ENCODE data around the gene TMEM269.
A peak's percentile ranks its signal among the peaks of the same experiment; 100 is the strongest.
"Not testable (repeated sequence)": the region's sequence is repeated elsewhere in the genome, so short reads cannot be mapped to it uniquely, and the experiment has no call there.

Gene TMEM269

DNA sequence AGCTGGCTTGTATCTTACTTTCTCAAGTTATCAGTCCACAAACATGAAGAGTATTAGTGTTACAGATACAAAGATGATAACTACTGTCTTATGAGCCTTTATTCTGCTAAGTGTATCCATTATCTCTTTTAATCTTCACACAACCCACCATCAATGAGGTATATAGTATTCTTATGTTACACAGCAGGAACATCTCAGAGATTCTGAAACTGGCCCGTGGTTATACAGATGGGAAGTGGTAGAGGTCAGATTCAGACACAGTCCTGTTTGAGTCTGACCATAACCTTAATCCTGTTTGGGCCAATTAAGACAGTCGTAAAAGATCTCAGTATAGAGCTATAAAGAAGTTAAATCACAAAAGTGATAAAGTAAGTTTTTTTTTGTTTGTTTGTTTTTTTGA is 5.1 kb upstream of the TMEM269 start:
- no peak for DNase-seq

DNA sequence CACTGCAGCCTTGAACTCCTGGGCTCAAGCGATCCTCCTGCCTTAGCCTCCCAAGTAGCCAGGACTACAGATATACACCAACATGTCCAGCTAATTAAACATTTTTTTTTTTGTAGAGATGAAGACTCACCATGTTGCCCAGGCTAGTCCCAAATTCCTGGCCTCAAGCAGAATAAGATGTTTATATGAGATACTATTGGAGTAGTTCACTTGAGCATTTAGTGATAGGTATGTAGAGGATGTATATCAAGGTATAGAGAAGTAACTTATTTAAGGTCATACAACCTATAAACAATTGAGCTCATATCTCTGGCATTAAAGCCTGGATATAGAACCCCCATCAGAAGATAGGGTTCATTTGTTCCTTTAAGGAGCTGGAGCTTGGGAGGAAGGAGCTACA is 4.6 kb upstream of the TMEM269 start:
- no peak for DNase-seq

DNA sequence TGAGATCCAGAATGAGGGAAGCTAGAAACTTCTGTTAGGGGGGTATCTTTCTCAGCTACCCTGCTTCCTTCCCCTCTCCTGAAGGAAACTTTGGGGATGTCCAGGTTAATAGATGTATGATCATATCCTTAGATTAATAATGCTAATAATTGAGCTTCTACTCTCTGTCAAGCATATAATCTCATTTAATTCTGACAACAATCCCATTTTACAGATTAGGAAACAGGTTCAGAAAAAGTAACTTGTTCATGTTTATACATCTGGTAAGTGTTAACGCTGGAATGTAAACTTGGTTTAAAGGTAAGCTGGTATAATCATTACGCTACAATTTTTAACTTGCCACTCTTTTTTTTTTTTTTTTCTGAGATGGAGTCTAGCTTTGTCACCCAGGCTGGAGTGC is 1.7 kb upstream of the TMEM269 start:
- no peak for DNase-seq

DNA sequence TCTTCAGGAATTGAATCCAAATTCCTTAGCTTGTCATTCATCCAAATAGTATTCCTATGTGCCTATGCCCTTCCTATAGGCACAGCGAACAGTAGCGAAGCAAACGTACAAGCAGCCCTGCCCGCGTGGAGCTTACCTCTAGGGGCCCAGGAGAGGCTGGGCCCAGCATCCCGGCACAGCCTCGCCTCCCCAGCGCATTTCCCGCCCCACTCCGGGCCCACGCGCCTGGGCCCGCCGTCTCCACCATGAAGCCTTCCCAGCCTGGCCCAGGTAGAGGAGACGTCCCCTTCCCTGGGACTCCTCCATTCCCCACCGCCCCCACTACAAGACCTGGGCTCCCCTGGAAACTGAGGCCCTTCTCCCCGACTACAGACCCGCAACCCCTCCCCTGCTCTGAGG is 245 bp upstream of the TMEM269 start:
- no peak for DNase-seq

DNA sequence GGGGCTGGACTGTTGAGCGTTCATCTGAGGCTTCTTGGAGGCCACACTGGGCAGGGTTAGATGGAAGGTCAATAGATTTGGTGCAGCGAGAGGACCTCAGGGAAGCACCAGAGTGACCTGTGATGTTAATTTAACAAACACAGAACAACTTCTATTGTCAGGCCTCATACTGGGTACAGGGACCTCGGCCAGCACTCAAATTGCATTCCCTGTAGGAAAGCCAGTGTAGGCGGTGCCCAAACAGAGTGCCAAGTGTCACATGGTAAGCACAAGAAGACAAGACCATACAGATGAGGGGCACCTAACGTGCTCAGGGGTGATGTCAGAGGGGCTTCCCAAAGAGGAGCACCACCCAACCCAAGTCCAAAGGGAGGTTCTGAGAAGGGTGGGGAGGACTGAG is 1.3 kb downstream of the TMEM269 start:
- no peak for DNase-seq

DNA sequence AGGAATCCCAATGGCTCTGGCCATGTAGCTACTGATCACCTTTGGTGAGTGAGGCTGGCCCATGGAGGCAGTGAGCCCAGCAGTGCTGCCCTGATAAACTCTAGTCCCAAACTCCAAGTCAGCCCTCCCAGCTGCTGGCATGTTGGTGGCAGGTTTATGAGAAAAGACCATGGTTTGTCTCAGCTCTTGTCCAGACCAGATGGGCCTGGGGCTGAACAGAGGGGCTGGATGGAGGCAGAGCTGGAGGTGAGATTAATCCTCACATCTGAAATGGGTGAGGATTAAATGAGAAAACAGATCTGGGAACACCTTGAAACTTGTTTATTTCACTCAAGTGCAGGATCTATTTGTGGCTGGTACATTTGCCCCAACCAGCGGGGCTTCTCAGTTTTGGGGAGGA is 3.2 kb downstream of the TMEM269 start:
- peak; percentile 70 for DNase-seq

DNA sequence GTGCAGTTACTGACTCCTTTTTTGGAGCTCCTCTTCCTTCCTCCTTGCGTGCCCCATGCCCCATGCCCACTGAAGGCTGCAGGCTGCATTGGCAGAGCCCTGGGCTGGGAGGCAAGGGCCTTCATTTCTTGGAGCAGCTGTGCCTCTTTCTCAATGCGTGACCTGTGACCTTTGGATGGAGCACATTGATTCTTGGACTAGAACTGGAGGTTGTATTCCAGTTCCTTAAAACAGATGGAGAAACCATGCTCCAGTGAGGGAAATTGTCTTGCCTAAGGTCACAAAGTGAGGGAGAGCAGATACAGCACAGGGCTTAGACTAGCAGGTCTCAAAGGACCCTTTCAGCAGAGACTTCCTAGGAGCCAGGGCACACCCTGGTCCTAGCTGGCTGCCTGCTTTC is 9.0 kb downstream of the TMEM269 start:
- DNase-seq: no peak

DNA sequence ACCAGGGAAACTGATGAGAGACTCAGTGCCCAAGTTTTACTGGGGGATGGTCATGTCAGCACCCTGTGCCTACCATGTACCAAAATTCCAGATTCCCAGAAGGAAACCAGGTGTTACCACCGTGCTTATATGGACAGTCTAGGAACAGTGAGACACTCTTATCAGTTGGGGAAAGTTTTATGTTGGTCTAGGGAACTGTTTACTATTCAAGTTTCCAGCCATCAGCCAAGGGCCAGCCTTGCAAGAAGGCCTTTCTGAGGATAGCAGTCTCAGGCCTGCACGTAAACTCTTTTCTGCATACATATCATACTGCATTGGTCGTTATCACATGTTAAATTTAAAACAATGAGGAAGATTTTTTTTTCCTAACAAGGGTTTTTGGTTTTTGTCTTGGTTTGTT is 12.6 kb downstream of the TMEM269 start:
- DNase-seq: no peak

DNA sequence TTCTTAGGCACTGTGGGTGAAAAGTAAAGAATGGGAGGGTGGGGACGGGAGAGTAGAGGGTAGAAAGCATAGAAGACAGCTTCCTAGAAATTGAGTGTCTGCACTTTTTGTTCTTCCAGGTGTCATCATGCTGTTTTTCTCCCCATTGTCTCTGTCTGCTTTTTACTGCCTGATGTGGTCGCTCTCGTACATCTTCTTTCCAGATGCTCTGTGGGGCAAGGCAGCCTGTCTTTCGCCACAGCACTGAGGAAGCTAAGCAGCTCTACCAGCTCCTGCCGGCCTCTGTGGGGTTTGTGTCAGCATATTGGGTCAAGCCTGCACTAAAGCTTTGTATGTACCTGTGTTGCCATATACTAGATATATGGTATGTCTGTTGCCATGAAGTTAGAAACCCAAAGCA is 13.2 kb downstream of the TMEM269 start:
- DNase-seq: no peak

DNA sequence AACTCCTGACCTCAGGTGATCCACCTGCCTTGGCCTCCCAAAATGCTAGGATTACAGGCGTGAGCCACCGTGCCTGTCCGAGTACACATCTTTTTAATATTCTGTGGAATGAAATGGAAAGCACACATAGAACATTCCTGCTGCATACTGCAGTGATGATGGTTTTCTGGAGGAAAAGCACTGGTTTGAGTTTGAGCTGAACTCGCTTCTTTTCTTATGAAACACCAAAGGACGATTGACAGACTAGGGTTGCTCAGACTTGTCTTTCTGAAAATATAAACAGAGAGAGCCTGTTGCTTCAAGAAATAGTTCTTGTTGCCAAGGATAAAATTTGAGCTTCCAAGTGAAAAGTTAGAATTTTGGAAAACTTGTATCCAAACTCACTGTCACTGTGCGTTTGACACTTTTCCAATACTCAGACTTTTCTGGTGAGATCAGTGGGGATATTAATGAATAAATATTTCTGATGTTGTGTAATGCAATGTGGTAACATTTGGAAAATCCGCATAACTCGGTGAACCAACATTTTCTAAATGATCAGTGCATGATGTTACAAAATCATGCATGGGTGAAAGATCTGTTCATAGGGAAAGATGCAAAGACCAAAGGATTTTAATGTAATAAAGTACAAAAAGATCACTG is 17.2 kb downstream of the TMEM269 start:
- no peak for DNase-seq

DNA sequence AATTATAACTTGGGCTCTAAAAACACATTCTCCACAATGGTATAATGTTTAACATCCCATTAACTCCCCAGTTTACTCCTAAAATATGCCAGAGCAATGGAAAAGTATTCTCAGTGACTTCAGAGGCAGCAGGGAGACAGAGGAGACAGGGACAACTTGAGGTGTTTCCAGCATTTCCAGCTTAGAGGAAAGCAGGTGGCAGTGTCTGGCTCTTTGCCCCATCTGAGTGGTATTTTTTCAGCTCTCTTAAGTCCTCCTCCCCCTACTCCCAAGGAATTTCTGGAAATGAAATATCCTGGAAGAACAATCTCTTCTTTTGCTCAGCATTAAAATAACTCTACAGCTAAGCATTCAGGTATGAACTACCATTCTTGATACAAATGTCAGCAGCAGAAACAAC is 21.4 kb downstream of the TMEM269 start:
- no peak for DNase-seq

DNA sequence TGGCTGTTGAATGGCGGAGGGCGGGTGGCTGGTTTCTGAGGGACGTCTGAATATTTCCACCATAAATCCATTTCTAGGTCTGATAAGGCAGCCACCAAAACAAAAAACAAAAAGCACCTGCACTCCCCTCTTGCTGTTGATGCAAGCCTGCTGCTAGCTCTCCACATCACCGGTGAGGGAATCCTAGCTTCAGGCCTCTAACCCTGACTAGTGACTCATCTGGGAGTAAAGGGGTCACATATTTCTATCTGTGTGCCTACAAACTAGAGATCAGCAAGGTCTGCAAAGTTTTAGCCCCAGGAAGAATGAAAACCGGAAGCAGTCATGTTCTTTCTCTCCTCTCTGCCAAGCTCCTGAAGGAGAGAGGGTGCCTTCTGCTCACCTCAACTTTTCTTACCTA is 21.8 kb downstream of the TMEM269 start:
- DNase-seq: no peak

DNA sequence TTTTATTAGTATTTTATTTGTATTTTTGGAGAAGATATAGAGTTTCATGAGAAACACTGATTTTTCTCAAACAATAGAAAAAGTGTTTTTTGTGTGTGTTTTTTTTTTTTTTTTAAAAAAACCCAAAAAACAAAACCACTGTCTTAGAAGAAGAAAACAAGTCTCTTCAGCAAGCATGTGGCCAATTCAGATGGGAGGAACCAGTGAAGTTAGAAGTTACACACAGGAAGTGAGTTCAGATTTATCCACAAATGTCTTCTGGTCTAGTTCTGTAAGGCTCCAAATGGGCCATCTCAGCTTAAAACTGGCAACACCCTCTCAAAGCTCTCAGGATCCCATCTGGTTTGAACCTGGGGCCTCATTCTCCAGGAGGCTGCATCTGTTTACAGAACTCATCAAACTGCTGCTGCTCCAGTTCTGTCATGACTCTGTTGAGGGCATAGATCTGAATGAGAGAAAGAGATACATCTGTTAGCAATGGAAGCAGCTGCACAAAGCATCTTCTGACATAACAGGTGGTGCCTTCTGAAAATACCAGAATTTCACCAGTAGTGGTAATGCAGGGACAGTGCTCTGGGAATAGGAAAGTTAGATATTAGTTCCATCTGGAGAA is 22.4 kb downstream of the TMEM269 start:
- DNase-seq: peak; percentile 98

DNA sequence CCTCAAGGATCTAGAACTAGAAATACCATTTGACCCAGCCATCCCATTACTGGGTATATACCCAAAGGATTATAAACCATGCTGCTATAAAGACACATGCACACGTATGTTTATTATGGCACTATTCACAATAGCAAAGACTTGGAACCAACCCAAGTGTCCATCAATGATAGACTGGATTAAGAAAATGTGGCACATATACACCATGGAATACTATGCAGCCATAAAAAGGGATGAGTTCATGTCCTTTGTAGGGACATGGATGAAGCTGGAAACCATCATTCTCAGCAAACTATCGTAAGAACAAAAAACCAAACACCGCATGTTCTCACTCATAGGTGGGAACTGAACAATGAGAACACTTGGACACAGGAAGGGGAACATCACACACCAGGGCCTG is 30.0 kb downstream of the TMEM269 start:
- not testable (repeated sequence) for DNase-seq

DNA sequence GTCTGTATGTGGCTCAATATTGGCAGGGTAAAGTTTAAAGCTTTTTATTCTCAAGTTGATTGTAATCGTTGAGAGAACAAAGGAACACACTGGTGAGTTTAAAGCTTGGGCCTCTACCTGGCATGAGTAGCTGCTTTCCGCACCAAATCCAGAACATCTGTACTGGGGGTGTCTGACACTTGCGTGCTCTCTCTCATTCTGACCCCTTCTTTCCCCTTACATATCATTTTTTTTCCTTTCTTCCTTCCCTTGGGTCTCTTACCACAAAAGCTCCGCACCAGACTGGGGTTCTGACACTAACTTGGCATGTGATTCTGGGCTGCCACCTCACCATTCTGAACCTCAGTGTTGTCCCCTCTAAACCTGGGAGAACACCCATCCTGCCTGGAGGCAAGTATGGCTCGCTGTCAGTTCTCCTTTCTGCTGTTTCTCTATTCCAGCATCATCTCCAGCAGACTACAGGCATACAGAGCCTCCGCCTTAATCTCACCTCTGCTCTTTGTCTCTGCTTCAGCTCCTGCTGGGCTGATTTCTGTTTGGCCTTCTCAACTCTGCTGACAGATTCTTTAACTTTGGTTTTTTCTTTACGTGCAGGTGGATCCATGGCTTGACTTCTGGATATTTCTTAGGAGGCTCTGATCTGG is 31.3 kb downstream of the TMEM269 start:
- no peak for DNase-seq

DNA sequence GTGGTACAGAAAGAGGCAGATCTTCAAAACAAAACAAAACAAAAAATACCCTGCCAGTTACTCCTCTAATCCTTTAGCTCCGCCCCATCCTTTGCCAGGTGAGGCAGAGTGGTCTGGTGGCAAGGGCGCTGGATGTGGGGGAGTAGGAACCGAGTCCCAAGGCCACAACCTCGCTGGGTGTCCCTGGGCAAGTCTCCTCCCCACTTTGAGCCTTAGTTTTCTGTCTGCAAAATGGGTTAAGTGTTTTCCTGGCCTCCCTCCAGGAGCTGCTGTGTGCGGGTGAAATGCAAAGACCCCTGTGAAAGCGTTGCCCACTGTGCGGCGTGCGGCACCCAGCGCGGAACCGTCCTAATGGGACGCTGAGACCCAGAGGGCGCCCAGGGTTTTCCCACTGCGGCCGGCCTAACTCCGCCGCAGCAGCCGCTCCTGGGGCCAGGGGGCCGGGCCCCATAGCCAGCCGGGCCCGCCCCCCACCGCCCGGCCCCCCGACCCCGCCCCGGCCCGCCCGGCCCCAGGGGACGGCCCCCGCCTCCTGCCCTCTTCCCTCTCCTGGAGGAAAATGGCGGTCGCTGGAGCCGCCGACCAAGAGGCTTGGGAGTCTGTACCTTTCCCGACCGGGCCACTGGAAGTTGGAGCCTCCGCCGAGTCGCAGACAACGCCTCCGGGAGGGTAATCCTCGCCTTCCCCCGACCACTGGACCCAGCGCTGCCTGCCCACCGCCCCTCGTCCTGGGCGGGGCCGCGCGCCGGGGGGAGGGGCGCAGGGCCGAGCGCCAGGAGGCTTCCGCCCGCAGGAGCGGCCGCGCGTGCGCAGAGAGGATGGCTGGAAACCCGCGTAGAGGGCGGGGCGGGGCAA is 32.0 kb downstream of the TMEM269 start, which contains the start of the genes ERMAP and SVBP:
Gene ERMAP (plus strand): TSS at position 538 of the 855 bp plus-strand sequence. CDS start 13,327 bp downstream, outside the sequence.
Gene SVBP (minus strand): TSS at position 813 of the 855 bp plus-strand sequence. CDS start 853 bp downstream, outside the sequence.
- no peak for DNase-seq

DNA sequence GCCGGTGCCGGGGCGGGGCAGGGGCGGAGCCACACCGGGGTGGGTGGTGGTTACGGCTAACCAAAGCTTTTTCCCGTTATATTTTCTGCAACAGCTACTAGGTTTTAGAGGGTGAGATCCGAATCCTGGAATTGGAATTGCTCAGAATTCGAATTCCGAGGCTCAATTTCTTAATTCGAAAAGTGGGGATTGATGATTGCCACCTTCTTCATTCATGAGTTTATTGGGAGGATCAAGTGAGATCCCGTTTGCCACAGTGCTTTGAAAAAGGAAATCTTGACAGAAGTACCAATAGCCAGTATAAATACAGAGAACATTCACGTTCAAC is 32.6 kb downstream of the TMEM269 start:
- DNase-seq: no peak

DNA sequence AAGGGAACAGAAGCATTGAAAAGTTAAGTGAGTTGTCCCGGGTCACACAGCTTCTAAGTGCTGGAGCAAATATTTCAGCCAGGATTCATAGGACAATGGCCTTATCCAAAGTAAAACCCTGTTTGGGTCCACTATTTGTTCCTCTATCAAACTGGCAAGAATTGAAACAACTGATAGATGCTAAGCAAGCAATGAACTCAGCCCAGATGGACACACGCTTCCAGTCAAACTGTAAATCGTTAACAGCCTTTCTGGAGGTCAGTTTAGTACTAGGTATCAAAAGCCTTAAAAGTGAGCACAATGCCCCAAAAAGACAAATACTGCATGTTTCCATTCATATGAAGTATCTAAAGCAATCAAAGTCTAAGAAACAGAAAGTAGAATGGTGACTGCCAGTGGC is 33.2 kb downstream of the TMEM269 start:
- DNase-seq: no peak

DNA sequence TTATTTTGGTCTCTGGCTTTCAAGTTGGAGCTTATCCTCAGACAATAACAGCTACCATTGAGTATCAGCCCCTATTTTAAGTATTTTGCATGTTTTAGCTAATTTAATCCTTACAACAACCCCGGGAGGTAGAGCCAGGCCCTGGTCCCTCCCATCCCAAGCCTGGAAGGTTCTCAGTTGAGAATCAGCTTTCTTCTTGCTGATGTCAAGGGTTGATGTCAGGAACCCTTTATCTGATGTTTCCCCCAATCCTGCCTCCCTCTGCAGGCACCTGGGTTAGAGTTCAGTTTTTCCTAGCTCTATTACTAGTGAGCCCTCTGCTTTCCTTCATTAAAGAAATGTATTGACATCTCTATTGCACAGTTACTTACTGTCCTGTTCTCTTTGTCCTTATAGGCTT is 36.0 kb downstream of the TMEM269 start:
- no peak for DNase-seq

DNA sequence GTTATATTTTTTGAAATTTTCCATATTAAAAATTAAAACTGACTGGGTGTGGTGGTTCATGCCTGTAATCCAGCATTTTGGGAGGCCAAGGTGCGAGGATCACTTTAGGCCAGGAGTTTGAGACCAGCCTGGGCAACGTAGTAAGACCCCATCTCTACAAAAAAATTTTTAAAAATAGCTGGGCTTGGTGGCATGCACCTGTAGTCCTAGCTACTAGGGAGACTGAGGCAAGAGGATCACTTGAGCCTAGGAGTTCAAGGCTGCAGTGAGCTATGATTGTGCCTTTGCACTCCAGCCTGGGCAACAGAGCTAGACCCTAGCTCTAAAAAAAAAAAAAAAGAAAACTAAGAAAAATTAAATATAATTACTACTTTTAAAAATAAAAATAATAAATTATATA is 36.9 kb downstream of the TMEM269 start:
- no peak for DNase-seq

DNA sequence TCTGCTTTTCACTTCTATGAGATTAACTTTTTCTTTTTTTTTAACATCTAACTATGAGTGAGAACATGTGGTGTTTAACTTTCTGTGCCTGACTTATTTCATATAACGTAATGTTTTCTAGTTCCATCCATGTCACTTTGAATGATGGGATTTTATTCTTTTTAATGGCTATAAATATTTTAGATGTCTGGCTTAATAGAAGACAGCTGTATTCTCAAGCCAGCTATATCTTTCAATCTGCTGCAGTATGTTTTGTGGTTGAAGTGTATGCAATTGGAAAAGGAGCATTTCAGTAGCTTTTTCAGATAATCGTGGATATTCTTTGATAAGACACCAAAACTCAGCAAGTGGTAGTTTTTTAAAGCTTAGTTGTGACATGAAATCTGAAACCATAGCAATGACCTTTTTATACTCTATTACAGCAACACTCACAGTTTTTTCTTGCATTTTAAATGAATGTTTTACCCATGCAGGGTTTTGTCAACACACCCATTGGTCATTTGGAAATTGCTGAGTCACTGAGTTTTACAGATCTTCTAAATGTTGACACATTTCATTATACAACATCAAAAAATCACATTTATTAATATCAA is 38.1 kb downstream of the TMEM269 start:
- DNase-seq: no peak

DNA sequence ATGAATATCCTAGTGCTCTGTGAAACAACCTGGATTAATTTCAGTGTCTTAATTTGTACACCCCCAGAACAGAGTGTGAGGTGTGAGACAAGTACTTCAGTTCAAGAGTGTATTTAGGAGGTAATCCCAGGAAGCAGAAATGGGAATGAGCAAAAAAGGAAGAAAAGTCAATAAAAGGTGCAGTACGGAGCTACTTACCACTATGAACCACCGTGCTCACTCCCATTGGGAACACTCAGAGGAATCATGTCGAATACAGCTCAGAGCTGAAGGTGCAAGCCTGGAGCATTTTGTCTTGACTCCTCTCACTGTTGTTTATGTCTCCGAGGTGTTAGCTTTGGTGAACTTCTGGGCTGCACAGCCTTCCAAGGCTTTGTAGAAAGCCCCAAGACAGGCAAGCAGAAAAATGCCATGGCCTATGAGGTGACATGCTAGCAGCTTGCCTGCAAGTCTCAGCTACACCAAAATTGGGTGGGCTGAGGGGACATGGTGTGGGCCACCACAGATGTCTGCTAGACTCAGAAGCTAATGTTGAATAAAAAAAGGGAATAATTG is 39.8 kb downstream of the TMEM269 start:
- DNase-seq: no peak
